CD4-positive, alpha-beta T cell treated with Interleukin-17A for 1 hour (primary cell): ENCODE results near the gene CNOT6L.
"Not testable (repeated sequence)": the region's sequence is repeated elsewhere in the genome, so short reads cannot be mapped to it uniquely, and the experiment has no call there.

Experiments
- DNase-seq: peaks from one replicate; pipeline ENCODE4 v3.0.0-alpha.2; 2020

CNOT6L gene

DNA sequence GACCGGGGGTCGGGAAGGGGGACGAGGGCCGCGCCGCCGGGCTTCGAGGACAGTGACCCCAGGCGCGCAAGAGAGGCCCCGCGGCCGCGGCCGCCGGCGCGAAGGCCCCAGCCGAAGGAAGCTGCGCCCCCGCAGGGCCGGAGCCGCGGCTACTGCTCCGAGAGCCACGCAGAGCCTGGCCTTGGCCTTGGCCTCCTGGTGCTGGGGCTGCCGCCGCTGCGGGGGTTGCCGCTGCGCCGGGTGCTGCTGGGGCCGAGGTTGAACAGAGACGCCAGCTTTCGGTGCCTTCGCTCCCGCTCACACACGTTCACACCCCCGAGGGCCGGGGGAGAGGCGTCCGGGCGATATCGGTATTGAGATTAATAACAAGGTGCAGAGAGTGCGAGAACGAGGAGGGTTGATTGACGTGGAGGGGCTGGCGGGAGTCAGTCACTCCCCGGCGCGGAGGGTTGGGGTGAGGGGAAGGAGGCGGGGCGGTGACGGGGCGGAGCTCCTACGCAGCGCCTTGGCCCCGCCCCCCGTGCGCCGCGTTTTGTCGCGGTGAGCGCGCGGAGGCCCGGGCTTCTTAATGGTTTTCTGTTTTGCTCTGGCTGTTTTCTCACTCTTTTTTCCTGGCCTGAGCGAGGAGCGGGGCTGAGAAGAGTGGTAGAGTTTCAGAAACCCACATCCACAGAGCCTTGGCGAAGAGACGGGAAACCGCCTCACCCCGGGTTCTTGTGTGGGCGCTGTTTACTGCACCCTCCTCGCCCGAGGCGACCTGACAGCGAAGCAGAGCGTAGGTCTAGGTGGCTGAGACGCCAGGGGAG lies 878 bp upstream of the CNOT6L start:
- peak; percentile 95 for DNase-seq

GRCh38 chr4:77819404-77819842 lies 255 bp upstream of the CNOT6L start:
- no peak for DNase-seq

GRCh38 chr4:77818073-77818601 lies 1.0 kb downstream of the CNOT6L start:
- DNase-seq, result peak; percentile 60

DNA sequence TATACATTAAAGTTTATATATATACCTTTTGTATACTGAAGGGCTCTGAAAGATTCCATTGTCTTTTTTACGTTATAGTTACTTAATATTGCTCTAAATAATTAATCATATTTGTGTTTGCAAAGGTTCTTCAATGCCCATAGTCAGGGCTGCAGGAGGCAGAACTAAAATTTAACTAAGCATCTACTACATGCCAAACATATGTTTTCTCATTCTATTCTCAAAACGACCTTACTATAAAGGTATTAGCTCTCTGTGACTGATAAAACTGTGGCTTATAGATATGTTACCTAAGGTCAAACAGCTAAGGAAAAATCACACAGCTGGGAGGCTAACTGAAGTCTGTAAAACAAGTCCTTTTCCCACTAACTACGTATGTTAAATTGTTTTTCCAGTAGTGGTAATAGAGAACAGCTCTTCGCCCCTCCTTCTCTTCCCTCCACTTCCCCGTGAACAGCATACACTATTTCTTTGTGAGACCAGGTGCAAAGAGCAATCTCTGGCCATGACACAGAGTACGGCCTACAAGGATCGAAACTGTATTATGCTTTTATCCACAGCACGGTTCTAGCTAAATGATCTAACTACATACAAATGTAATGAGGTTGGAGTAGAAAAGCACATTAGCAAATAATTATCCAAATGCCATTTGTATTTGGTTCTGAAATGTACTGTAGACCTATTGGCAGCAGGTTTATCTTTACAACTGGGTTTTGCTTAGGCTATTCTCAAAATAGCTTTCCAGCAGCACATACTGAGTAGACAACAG lies 1.7 kb downstream of the CNOT6L start:
- no peak for DNase-seq

DNA sequence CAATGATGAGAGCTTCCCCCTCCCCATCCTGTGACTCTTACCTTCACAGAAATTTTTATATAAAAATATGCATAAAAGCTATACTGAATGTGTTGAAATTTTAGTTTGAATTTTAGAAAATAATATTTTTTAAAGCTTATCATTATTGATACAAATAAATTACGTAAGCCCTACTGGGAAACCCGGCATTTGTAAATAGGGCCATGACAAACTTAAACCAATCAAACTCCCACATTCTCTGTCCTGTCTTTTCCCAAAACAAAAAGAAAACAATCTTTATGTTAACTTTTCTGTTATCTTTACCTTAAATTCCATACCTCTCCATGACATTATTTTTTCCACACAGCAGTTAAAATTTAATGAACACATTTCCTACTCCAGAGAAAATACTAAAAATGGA lies 2.6 kb downstream of the CNOT6L start:
- DNase-seq, result no peak

DNA sequence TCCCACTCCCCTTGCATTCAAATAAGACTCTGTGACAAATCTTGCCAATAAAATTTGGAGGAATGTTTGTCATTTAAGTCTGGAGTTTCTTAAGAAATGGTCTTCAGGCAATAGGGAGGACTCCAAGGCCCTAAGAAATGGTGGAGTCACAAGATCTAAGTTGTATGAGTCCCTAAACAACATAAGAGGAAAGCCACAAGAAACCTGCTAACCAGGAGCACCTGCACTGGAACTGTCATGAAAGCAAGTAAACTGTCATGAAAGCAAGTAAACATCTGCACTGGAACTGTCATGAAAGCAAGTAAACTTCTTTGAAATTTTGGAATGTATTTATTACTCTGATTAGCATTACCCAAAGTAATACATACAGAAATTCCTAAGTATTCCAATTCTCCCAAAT lies 3.5 kb downstream of the CNOT6L start:
- DNase-seq, result peak; percentile 44

GRCh38 chr4:77805840-77806239 lies 13.3 kb downstream of the CNOT6L start:
- no peak for DNase-seq

- no peak for DNase-seq
Observed at GRCh38 chr4:77804471-77804870, 14.7 kb downstream of the CNOT6L start.

DNA sequence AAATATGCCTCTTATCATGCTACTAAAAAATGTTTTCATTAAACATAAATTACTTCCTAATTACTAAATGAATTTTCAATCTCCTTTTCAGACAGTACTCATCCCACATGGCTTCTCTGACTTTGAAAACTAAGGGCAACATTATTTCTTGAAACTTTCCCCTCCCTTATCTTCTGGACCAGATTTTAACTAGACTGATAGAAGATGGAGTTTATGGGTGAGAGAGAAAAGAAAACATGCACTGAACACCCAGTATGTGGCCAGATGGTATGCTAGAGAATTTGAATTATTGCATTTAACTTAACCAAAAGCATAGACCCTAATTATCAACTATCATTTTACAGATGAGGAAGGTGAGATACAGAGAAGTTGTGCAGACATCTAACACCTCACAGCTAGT lies 16.8 kb downstream of the CNOT6L start:
- no peak for DNase-seq

DNA sequence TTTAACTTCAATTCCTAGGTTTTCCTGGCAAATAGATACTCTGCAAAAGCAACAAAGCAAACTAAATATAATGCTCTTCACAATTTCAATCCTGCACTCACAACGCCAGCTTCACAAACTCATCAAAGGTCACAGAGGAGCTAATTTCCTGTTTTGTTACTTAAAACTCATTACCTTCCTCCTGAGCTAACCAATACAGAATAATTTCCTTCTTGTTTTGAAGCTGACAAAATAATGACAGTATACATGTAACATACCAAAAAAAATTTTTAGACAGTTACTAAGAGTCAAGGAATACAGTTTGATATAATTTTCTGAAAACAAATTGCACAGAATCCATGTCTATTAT lies 17.9 kb downstream of the CNOT6L start:
- peak; percentile 52 for DNase-seq

DNA sequence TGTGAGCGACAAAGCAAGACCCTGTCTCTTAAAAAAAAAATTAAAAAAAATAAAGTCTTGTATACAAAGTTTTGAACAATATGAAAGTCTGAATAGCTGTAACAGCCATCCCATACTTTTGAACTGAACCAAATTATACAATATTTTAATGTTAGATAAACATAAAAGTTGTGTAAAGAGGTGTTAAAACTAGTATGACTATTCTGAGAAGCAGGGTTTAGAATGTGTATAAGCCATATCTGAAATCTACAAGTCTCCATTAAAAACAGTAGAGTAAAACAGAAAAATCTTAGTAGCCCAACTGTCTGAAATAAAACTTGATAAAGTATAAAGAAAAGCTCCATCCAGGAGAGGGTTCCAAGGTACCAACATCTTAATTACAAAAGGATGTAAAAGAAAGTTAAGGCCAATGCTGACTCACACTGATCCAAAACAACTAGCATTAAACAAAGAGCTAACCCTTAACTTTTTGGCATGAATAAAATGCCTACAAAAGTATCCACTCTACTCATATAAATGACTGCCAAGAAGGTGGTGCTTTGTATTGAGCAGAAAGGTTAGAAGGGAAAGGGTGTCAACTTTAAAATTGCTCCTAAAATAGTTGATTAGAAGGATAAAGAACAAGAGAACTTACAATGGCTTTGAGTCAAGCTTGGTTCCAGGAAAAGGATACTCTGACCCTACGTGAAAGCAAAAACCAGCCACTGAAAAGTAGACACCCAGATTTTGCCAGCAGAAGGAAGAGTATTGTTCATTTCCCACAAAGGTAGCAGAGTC lies 18.5 kb downstream of the CNOT6L start:
- DNase-seq, result no peak

DNA sequence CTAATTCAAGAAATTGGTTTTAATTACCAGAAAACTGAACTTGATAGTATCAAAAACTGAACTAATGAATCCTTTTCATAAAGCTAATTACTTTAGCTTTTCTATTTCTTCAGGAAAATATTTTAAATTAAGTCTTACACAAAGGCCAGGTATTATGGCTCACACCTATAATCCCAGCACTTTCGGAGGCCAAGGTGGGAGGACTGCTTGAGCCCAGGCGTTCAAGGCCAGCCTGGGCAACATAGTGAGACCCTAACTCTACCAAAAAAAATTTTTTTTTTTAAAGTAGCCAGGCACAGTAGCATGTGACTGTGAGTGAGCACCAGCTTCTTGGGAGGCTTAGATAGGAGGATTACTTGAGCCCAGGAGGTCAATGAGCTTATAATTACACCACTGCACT lies 19.1 kb downstream of the CNOT6L start:
- no peak for DNase-seq

DNA sequence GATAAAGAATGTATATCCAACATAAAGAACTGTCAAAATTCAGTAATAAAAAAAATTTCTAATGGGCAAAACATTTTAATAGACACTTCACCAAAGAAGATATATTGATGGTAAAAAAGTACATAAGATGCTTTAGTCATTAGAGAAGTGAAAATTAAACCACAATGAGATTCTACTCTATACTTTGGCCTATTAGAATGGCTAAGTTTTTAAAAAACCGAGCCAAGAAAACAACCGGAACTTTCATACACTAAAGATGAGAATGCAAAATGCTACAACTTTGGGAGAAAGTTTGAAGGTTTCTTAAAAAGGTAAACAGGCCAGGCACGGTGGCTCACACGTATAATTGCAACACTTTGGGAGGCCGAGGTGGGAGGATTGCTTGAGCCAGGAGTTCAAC lies 20.8 kb downstream of the CNOT6L start:
- no peak for DNase-seq

GRCh38 chr4:77797239-77797638 lies 21.9 kb downstream of the CNOT6L start:
- no peak for DNase-seq

GRCh38 chr4:77795326-77795725 lies 23.8 kb downstream of the CNOT6L start:
- no peak for DNase-seq

GRCh38 chr4:77790146-77790545 lies 29.0 kb downstream of the CNOT6L start:
- no peak for DNase-seq

- DNase-seq, result no peak
Observed at GRCh38 chr4:77788990-77789389, 30.2 kb downstream of the CNOT6L start.

- DNase-seq, result no peak
Observed at GRCh38 chr4:77787969-77788368, 31.2 kb downstream of the CNOT6L start.

GRCh38 chr4:77785669-77786068 lies 33.5 kb downstream of the CNOT6L start:
- no peak for DNase-seq

- DNase-seq, result no peak
Observed at GRCh38 chr4:77783895-77784294, 35.3 kb downstream of the CNOT6L start.

- no peak for DNase-seq
Observed at GRCh38 chr4:77782102-77782835, 36.9 kb downstream of the CNOT6L start.

- not testable (repeated sequence) for DNase-seq
Observed at GRCh38 chr4:77780762-77781161, 38.4 kb downstream of the CNOT6L start.
